Measurements from ENCODE around the gene SOX8.

SOX8 gene

GRCh38 chr16:1031666-1032065, 50.1 kb downstream of the SOX8 start:
- in situ Hi-C loops (cut with HindIII; ENCODE audit: low pct_unique_long_range_greater_than_20kb, low sequenced_read_pairs) = no loop called here
- DNase-seq (ENCODE audit: low read depth in 1 of 2, low spot score in 1 of 2) = no peak
- TF ChIP-seq JUND (IDR thresholded peaks at IDR 0.05; ENCODE audit: low read depth) = no peak

GRCh38 chr16:1032607-1033006, 51.0 kb downstream of the SOX8 start:
- DNase-seq (ENCODE audit: low read depth in 1 of 2, low spot score in 1 of 2) = no peak
- in situ Hi-C loops (cut with HindIII; ENCODE audit: low pct_unique_long_range_greater_than_20kb, low sequenced_read_pairs) = no loop called here

GRCh38 chr16:1033128-1033679, 51.6 kb downstream of the SOX8 start:
- no peak for TF ChIP-seq JUND (IDR thresholded peaks at IDR 0.05; ENCODE audit: low read depth)
- in situ Hi-C loops (cut with HindIII; ENCODE audit: low pct_unique_long_range_greater_than_20kb, low sequenced_read_pairs) = no loop called here
- DNase-seq (ENCODE audit: low read depth in 1 of 2, low spot score in 1 of 2) = no peak

More at GRCh38 chr16:1032607-1033006, 51.0 kb downstream of the SOX8 start:
- TF ChIP-seq JUND (IDR thresholded peaks at IDR 0.05; ENCODE audit: low read depth) = no peak

GRCh38 chr16:1034230-1035065, 52.9 kb downstream of the SOX8 start:
- in situ Hi-C loops (cut with HindIII; ENCODE audit: low pct_unique_long_range_greater_than_20kb, low sequenced_read_pairs) = no loop called here
- TF ChIP-seq JUND (IDR thresholded peaks at IDR 0.05; ENCODE audit: low read depth) = no peak
- no peak for DNase-seq (ENCODE audit: low read depth in 1 of 2, low spot score in 1 of 2)

GRCh38 chr16:1035066-1035415, 53.5 kb downstream of the SOX8 start:
- in situ Hi-C loops (cut with HindIII; ENCODE audit: low pct_unique_long_range_greater_than_20kb, low sequenced_read_pairs) = no loop called here
- TF ChIP-seq JUND (IDR thresholded peaks at IDR 0.05; ENCODE audit: low read depth) = no peak
- no peak for DNase-seq (ENCODE audit: low read depth in 1 of 2, low spot score in 1 of 2)

- TF ChIP-seq JUND (IDR thresholded peaks at IDR 0.05; ENCODE audit: low read depth) = no peak
- in situ Hi-C loops (cut with HindIII; ENCODE audit: low pct_unique_long_range_greater_than_20kb, low sequenced_read_pairs) = no loop called here
- DNase-seq (ENCODE audit: low read depth in 1 of 2, low spot score in 1 of 2) = no peak
Observed at GRCh38 chr16:1036166-1036565, 54.6 kb downstream of the SOX8 start.
